Lower lobe of right lung (tissue), 2 donors: ENCODE results near the gene HPCA. TPM values are rescaled to one million over a fixed set of nuclear protein-coding genes. Genes with fewer than 3 reads are reported as not detected.

Experiments
- ATAC-seq, 2 donors: fragments of 200-7000 bp; cut with Tn5 transposase; one replicate each; pipeline ENCODE4 v1.9.1; 2020 to 2022; ENCODE audit warnings: mild to moderate bottlenecking in 2 of 2, moderate library complexity in 2 of 2
- DNase-seq: peaks from one replicate; pipeline ENCODE4 v3.0.0-alpha.2; 2020
- H3K27ac ChIP-seq: fragments of 200-600 bp; one replicate; pipeline ENCODE4 v1.8.0; 2022
- H3K27me3 ChIP-seq: fragments of 200-600 bp; one replicate; pipeline ENCODE4 v1.8.0; 2022; ENCODE audit warnings: low read depth
- H3K36me3 ChIP-seq: fragments of 200-600 bp; one replicate; pipeline ENCODE4 v1.8.0; 2022; ENCODE audit warnings: mild to moderate bottlenecking
- H3K4me1 ChIP-seq: fragments of 200-600 bp; one replicate; pipeline ENCODE4 v1.8.0; 2022
- H3K4me3 ChIP-seq: fragments of 200-600 bp; one replicate; pipeline ENCODE4 v1.8.0; 2022; ENCODE audit warnings: mild to moderate bottlenecking
- H3K9me3 ChIP-seq: fragments of 200-600 bp; one replicate; pipeline ENCODE4 v1.8.0; 2022
- CTCF ChIP-seq: fragments of 200-600 bp; IDR thresholded peaks from one replicate; pipeline ENCODE4 v1.8.0; 2022; ENCODE audit warnings: antibody characterized with exemption, mild to moderate bottlenecking
- intact Hi-C: fragments of 100-400 bp; cut with DNase I; formaldehyde crosslinking; loops from one replicate; pipeline ENCODE4 v1.11.0; 2022
- total RNA-seq: library from RNA; stranded (reverse); fragmentation: NEBNext Ultra II Directional; extraction: Animal tissue kit (Norgen Biotek cat#: 25700); gene quantifications from one replicate; pipeline ENCODE4 v1.2.1, GENCODE V29; 2021
- donor health status: DM: no; HTN: yes; CAD: no; lungs with severe emphysema.

HPCA gene
- total RNA-seq, 1 donor from 2014 or later = not detected

- TF ChIP-seq CTCF = no peak
- H3K4me3 ChIP-seq = no peak overlapping the region
- H3K27ac ChIP-seq = no peak overlapping the region
- H3K36me3 ChIP-seq = no peaks in the 10 kb centered on the region
- ATAC-seq = no peak
- no peaks in the 10 kb centered on the region for H3K4me1 ChIP-seq
- no peaks in the 10 kb centered on the region for H3K27me3 ChIP-seq
- H3K9me3 ChIP-seq = no peaks in the 10 kb centered on the region
- DNase-seq = no peak
- intact Hi-C loops = no loop called here
Observed at GRCh38 chr1:32910319-32910718, 24.0 kb downstream of the HPCA start.

GRCh38 chr1:32915766-32916706 is 29.7 kb downstream of the HPCA start:
- Histone ChIP-seq H3K27me3 (peaks cover 8% of the 10 kb centered on the region), H3K9me3 (no peaks in the 10 kb centered on the region), H3K36me3 (no peaks in the 10 kb centered on the region), H3K4me3 (no peak overlapping the region), H3K27ac (no peak overlapping the region), H3K4me1 (no peaks in the 10 kb centered on the region)
- ATAC-seq (no peak), DNase-seq (no peak)
- TF ChIP-seq CTCF = no peak
- intact Hi-C loops = no loop called here

DNA sequence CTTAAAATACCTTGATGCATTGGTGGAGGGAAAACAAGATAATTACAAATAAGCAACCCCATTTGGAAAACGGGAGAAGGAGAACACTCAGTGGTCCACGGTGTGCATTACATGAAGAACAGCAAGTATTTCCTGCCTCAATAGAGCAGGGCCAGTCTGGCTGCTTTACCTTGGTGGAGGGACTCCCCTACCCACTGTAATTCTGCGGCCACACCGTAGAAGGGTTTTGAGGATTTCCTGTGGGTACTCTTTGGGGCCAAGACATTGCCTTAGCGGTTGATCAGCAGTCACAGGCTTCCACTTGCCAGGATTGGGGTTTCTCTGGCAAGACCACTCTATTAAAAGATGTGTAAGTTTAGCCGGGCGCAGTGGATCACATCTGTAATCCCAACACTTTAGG is 31.2 kb downstream of the HPCA start:
- peaks cover 12% of the 10 kb centered on the region for H3K27me3 ChIP-seq
- H3K9me3 ChIP-seq = no peaks in the 10 kb centered on the region
- TF ChIP-seq CTCF = no peak
- H3K4me1 ChIP-seq = no peaks in the 10 kb centered on the region
- no peak for ATAC-seq
- no peak for DNase-seq
- H3K4me3 ChIP-seq = no peak overlapping the region
- H3K36me3 ChIP-seq = no peaks in the 10 kb centered on the region
- no peak overlapping the region for H3K27ac ChIP-seq
- intact Hi-C loops = no loop called here

DNA sequence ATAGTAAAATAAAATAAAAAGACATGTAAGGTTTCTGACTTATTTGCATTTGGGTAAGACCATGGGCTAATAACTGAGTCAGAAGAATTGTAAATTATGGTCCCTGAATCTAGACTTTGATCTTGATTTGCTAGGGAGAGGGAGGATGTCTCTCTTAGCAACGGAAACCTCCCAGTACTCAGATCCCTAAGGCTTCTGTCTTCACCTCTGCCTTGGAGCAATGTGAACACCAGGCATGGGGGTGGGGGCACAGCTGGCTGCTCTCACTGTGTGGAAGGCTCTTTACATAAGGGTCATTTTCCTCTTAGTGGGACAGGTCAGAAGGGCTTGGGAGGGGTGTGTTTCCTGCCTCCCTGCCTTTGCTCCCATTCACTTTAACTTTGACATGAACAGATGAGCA is 31.9 kb downstream of the HPCA start:
- TF ChIP-seq CTCF = no peak
- DNase-seq (no peak), ATAC-seq (no peak)

GRCh38 chr1:32919811-32920733 is 33.8 kb downstream of the HPCA start:
- intact Hi-C loops = no loop called here

More for the DNA sequence above, 31.9 kb downstream of the HPCA start:
- intact Hi-C loops = no loop called here
- Histone ChIP-seq H3K9me3 (no peaks in the 10 kb centered on the region), H3K4me1 (no peaks in the 10 kb centered on the region), H3K27me3 (peaks cover 17% of the 10 kb centered on the region), H3K36me3 (no peaks in the 10 kb centered on the region), H3K4me3 (no peak overlapping the region), H3K27ac (no peak overlapping the region)

More at GRCh38 chr1:32919811-32920733, 33.8 kb downstream of the HPCA start:
- peaks cover 31% of the 10 kb centered on the region for H3K27me3 ChIP-seq
- TF ChIP-seq CTCF = no peak
- H3K36me3 ChIP-seq = no peaks in the 10 kb centered on the region
- ATAC-seq = no peak
- H3K9me3 ChIP-seq = no peaks in the 10 kb centered on the region
- H3K4me3 ChIP-seq = no peak overlapping the region
- H3K4me1 ChIP-seq = peaks cover 5% of the 10 kb centered on the region
- no peak overlapping the region for H3K27ac ChIP-seq
- DNase-seq = no peak
